Heart left ventricle (tissue), 16 donors: ENCODE results near the gene REXO1. TPM values are rescaled to one million over a fixed set of nuclear protein-coding genes. Genes with fewer than 3 reads are reported as not detected.

Experiments
- ATAC-seq, 4 donors: fragments of 200-7000 bp; cut with Tn5 transposase; one replicate each; pipeline ENCODE4 v1.9.1; 2020 to 2022; ENCODE audit warnings: moderate library complexity in 4 of 4, mild to moderate bottlenecking in 3 of 4, moderate number of reproducible peaks in 1 of 4
- DNase-seq, 5 donors: peaks; one replicate each; pipeline ENCODE4 v3.0.0-alpha.2; 2020
- H3K27ac ChIP-seq, 12 donors: fragments of 200-600 bp; sonication (generic) in 4 of 12; one replicate each; pipeline versions ENCODE4 v1.5.0 to v1.8.0; 2016 to 2022; ENCODE audit warnings: mild to moderate bottlenecking in 2 of 12
- H3K27me3 ChIP-seq, 9 donors: fragments of 200-600 bp; sonication (generic) in 2 of 9; one replicate each; pipeline versions ENCODE4 v1.5.1 to v1.8.0; 2016 to 2022; ENCODE audit warnings: mild to moderate bottlenecking in 3 of 9
- H3K36me3 ChIP-seq, 9 donors: fragments of 200-600 bp; sonication (generic) in 2 of 9; one replicate each; pipeline versions ENCODE4 v1.5.0 to v1.8.0; 2018 to 2022; ENCODE audit warnings: mild to moderate bottlenecking in 2 of 9
- H3K4me1 ChIP-seq, 12 donors: fragments of 200-600 bp; sonication (generic) in 4 of 12; one replicate each; pipeline versions ENCODE4 v1.5.0 to v1.8.0; 2016 to 2022; ENCODE audit warnings: mild to moderate bottlenecking in 3 of 12
- H3K4me3 ChIP-seq, 12 donors: fragments of 200-600 bp; sonication (generic) in 4 of 12; one replicate each; pipeline versions ENCODE4 v1.5.0 to v1.8.0; 2017 to 2022; ENCODE audit warnings: mild to moderate bottlenecking in 9 of 12, moderate library complexity in 4 of 12
- H3K9me3 ChIP-seq, 12 donors: fragments of 200-600 bp; sonication (generic) in 4 of 12; one replicate each; pipeline versions ENCODE4 v1.5.0 to v1.8.0; 2016 to 2022; ENCODE audit warnings: mild to moderate bottlenecking in 1 of 12
- POLR2A ChIP-seq, 2 donors: fragments of 450-650 bp; IDR thresholded peaks; one replicate each; pipeline ENCODE4 v1.6.1; 2017; ENCODE audit warnings: antibody characterized with exemption in 2 of 2, mild to moderate bottlenecking in 2 of 2, moderate library complexity in 2 of 2
- WGBS, 4 donors: extraction: QIAGEN DNeasy Blood & Tissue Kit in 2 of 4; methylation state at CpG; one replicate each; pipeline versions ENCODE4 v1.1.5 to v1.1.7; 2013 to 2018; 5-methylcytosine and 5-hydroxymethylcytosine counted together
- intact Hi-C, 10 donors: fragments of 100-400 bp; cut with DNase I; formaldehyde crosslinking; loops; one replicate each; pipeline versions ENCODE4 v1.11.1 to v1.14.2; 2022
- microRNA counts, 2 donors: library from miRNA; unstranded; fragments of <30 nt; microRNA quantifications; one replicate each; lab custom pipeline; 2016
- microRNA-seq, 4 donors: library from miRNA; unstranded; fragments of <30 nt; microRNA quantifications; one replicate each; pipeline versions ENCODE4 to v1.2.0, GENCODE V29; 2017 to 2020
- polyA plus RNA-seq, 2 donors: library from polyadenylated mRNA; stranded (reverse); fragments of 200-250 nt; gene quantifications; one replicate each; pipeline ENCODE4 v1.2.3, GENCODE V29; 2013
- total RNA-seq, 9 donors: library from RNA; depleted of rRNA in 2 of 9; stranded (reverse); fragments of >200 nt in 2 of 9; fragmentation: NEBNext Ultra II Directional in 3 of 9; extraction: Animal tissue kit (Norgen Biotek cat#: 25700) in 3 of 9; gene quantifications; one replicate each; pipeline versions ENCODE4 v1.1.0 to v1.2.4, GENCODE V29; 2016 to 2023
- TF ChIP-seq, protein P1 (sequence below), 12 donors: fragments of 200-600 bp; sonication (generic) in 4 of 12; IDR thresholded peaks; one replicate each; pipeline versions ENCODE4 v1.5.0 to v1.8.0; 2018 to 2022; ENCODE audit warnings: antibody characterized with exemption in 12 of 12, mild to moderate bottlenecking in 5 of 12
- donor health status: ischemic (EF 13 %, LVEDD 7.1; RV severe dilation, severe dysfunction).
- donor health status: healthy with polysubstance abuse.
- donor health status: DM: no; HTN: yes; CAD: no.
- donor health status: DM: no; HTN: no; CAD: no.
- donor health status: ischemic (EF 25% LVEDD 6.9; RV normal size, moderate dysfunction).
- donor health status: ischemic (EF 25% LVEDD 5.7; RV mildly dilated, moderate dysfunction).
- donor health status: healthy.
- donor health status: DM: yes; HTN: yes; CAD: no.
- donor health status: ischemic (EF 35%, LVEDD 5.7; RV mildly dilated, moderate dysfunction).
- donor health status: nonischemic (EF 11% LVEDD 7.7; RV severe dilation, severe dysfunction).
- donor health status: DM: yes; HTN: yes; CAD: no.
- donor health status: PGD.
- donor health status: ischemic (EF 29% LVEDD 5.4; RV normal size, mild dysfunction).
- donor health status: nonischemic (EF 23%, LVEDD 6.1; RV moderate dilation, normal function).

Gene REXO1
- total and polyA plus RNA-seq, 11 donors = 13.2 to 22.4 (median 16.4) TPM

DNA sequence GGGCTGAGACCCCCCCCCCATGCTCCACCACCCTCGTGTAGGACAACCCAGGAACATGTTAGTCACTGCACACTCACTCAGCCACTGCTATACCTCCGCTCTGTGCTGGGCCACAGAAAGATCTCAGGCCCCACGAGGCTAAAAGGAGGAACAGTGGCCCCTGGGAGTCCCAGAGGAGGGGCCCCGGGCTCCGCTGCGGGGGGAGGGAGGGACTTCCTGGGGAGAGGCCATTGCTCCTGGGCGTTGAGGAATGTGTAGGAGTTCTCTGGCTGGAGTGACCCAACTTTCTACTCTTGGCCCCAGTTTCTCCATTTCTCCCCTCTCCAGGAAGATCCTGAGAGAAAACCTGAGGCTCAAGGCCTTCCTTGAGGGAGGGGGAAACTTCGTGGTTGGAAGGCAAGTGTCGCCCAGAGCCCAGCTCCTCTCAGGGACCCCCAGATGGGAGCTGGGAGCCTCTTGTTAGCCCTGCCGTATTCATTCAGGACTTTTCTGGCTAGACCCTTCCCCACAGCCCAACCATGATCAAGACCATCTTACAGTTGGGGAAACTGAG, 81.4 kb downstream of the REXO1 start:
- intact Hi-C loops = loop anchor here (1.0 to 10.0 kb wide), 8 partner anchors 92 to 222 kb away; partner anchors contain the start of gene UQCR11 (in 1 of the 10)
- no peaks in the 10 kb centered on the region for H3K36me3 ChIP-seq
- TF ChIP-seq POLR2A (IDR thresholded peaks at IDR 0.05) = no peak
- TF ChIP-seq, protein P1, sequence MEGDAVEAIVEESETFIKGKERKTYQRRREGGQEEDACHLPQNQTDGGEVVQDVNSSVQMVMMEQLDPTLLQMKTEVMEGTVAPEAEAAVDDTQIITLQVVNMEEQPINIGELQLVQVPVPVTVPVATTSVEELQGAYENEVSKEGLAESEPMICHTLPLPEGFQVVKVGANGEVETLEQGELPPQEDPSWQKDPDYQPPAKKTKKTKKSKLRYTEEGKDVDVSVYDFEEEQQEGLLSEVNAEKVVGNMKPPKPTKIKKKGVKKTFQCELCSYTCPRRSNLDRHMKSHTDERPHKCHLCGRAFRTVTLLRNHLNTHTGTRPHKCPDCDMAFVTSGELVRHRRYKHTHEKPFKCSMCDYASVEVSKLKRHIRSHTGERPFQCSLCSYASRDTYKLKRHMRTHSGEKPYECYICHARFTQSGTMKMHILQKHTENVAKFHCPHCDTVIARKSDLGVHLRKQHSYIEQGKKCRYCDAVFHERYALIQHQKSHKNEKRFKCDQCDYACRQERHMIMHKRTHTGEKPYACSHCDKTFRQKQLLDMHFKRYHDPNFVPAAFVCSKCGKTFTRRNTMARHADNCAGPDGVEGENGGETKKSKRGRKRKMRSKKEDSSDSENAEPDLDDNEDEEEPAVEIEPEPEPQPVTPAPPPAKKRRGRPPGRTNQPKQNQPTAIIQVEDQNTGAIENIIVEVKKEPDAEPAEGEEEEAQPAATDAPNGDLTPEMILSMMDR (IDR thresholded peaks at IDR 0.05) = no peak
- ATAC-seq (peak in 1 of 4 donors; percentile 32), DNase-seq (no peak)
- peaks cover 63 to 100% (median 79%) of the 10 kb centered on the region in 9 donors for H3K27me3 ChIP-seq
- no peak overlapping the region for H3K27ac ChIP-seq
- WGBS, 4 donors = 15 to 22% (median 18%) methylated on average over 10 of the region's 10 CpGs
- peaks cover 0 to 19% (median 14%) of the 10 kb centered on the region in 12 donors for H3K9me3 ChIP-seq
- peaks cover 0 to 4% (median 0%) of the 10 kb centered on the region in 12 donors for H3K4me1 ChIP-seq
- H3K4me3 ChIP-seq = no peak overlapping the region

GRCh38 chr19:1765904-1766799, 82.1 kb downstream of the REXO1 start:
- no peak overlapping the region for H3K27ac ChIP-seq
- ATAC-seq (no peak), DNase-seq (no peak)
- H3K36me3 ChIP-seq = no peaks in the 10 kb centered on the region
- H3K9me3 ChIP-seq = peaks cover 0 to 13% (median 10%) of the 10 kb centered on the region in 12 donors
- TF ChIP-seq, protein P1 (IDR thresholded peaks at IDR 0.05) = no peak
- TF ChIP-seq POLR2A (IDR thresholded peaks at IDR 0.05) = no peak
- no peak overlapping the region for H3K4me3 ChIP-seq
- H3K4me1 ChIP-seq = peaks cover 0 to 4% (median 0%) of the 10 kb centered on the region in 12 donors
- 3 to 6% (median 3%) methylated on average over 38 of the region's 38 CpGs for WGBS, 4 donors
- intact Hi-C loops = loop anchor here in 8 of 10 donors (2.0 to 10.0 kb wide), 6 partner anchors 91 to 221 kb away; partner anchors contain the start of gene UQCR11 (in 1 of the 8)
- peaks cover 67 to 100% (median 86%) of the 10 kb centered on the region in 9 donors for H3K27me3 ChIP-seq

MicroRNAs within 50 kb of the gene (microRNA counts, 767-probe panel; counts per million panel counts)
- 71.6 to 1,023 counts per million in 2 donors for microRNA hsa-miR-1909-3p (lab: Ali Mortazavi, UCI)

Small RNA genes lying within 50 kb of the gene (microRNA-seq; reads per million reads assigned to microRNA genes)
- 0 to 2.3 (median 2.0) reads per million in 4 donors for gene MIR1909

Other genes with a start within 250 kb of the REXO1 start
- 100 to 1,000 TPM; 170 to 982 (median 690) TPM for gene UQCR11, start 243.0 kb downstream of the REXO1 start, total RNA-seq
- 100 to 1,000 TPM; 271 to 329 TPM for gene UQCR11, start 243.0 kb downstream of the REXO1 start, polyA plus RNA-seq
- 10 to 100 TPM; 13.2 to 38.0 (median 22.3) TPM for gene TCF3, start 195.9 kb downstream of the REXO1 start, total RNA-seq
- 10 to 100 TPM; 13.4 to 40.2 TPM for gene TCF3, start 195.9 kb downstream of the REXO1 start, polyA plus RNA-seq
- gene ONECUT3, start 95.0 kb downstream of the REXO1 start, total RNA-seq = not detected
- gene ONECUT3, start 95.0 kb downstream of the REXO1 start, polyA plus RNA-seq = not detected
- gene ATP8B3, start 36.2 kb downstream of the REXO1 start, total RNA-seq = 1 to 10 TPM in 3 of 9 donors, under 1 TPM in 6; 0.19 to 3.5 (median 0.72) TPM
- gene ATP8B3, start 36.2 kb downstream of the REXO1 start, polyA plus RNA-seq = under 1 TPM; 0.42 to 0.78 TPM
- gene KLF16, start 15.1 kb upstream of the REXO1 start, total RNA-seq = 10 to 100 TPM in 4 of 9 donors, 1 to 10 TPM in 5; 2.9 to 19.7 (median 9.2) TPM
- gene KLF16, start 15.1 kb upstream of the REXO1 start, polyA plus RNA-seq = 10 to 100 TPM in 1 of 2 donors, 1 to 10 TPM in 1; 3.5 to 10.2 TPM
- 100 to 1,000 TPM in 2 of 9 donors, 10 to 100 TPM in 7; 48.5 to 121 (median 52.0) TPM for gene ABHD17A, start 37.0 kb upstream of the REXO1 start, total RNA-seq
- 100 to 1,000 TPM in 1 of 2 donors, 10 to 100 TPM in 1; 64.1 to 116 TPM for gene ABHD17A, start 37.0 kb upstream of the REXO1 start, polyA plus RNA-seq
- gene ADAT3, start 56.9 kb upstream of the REXO1 start, total RNA-seq = 1 to 10 TPM; 1.2 to 5.1 (median 1.9) TPM
- gene ADAT3, start 56.9 kb upstream of the REXO1 start, polyA plus RNA-seq = 1 to 10 TPM; 1.6 to 3.1 TPM
- 10 to 100 TPM; 13.5 to 38.8 (median 19.1) TPM for gene SCAMP4, start 56.9 kb upstream of the REXO1 start, total RNA-seq
- gene SCAMP4, start 56.9 kb upstream of the REXO1 start, polyA plus RNA-seq = 10 to 100 TPM; 15.4 to 28.3 TPM
- 10 to 100 TPM; 18.2 to 42.7 (median 24.6) TPM for gene CSNK1G2, start 92.7 kb upstream of the REXO1 start, total RNA-seq
- 10 to 100 TPM; 24.3 to 41.7 TPM for gene CSNK1G2, start 92.7 kb upstream of the REXO1 start, polyA plus RNA-seq
- 10 to 100 TPM; 47.3 to 81.8 (median 52.6) TPM for gene BTBD2, start 167.2 kb upstream of the REXO1 start, total RNA-seq
- gene BTBD2, start 167.2 kb upstream of the REXO1 start, polyA plus RNA-seq = 10 to 100 TPM; 39.4 to 46.2 TPM
- 100 to 1,000 TPM; 129 to 318 (median 155) TPM for gene MKNK2, start 202.8 kb upstream of the REXO1 start, total RNA-seq
- 100 to 1,000 TPM; 110 to 197 TPM for gene MKNK2, start 202.8 kb upstream of the REXO1 start, polyA plus RNA-seq
- 10 to 100 TPM; 10.8 to 32.3 (median 16.7) TPM for gene MOB3A, start 247.8 kb upstream of the REXO1 start, total RNA-seq
- gene MOB3A, start 247.8 kb upstream of the REXO1 start, polyA plus RNA-seq = 10 to 100 TPM in 1 of 2 donors, 1 to 10 TPM in 1; 7.1 to 18.6 TPM
- gene IZUMO4, start 248.4 kb upstream of the REXO1 start, total RNA-seq = 1 to 10 TPM in 8 of 9 donors, not detected in 1; 1.7 to 6.2 (median 2.3) TPM
- gene IZUMO4, start 248.4 kb upstream of the REXO1 start, polyA plus RNA-seq = 1 to 10 TPM; 4.4 to 5.8 TPM